Endothelial cell (in vitro differentiated cells): Measurements from ENCODE around the gene TSPAN14. TPM values are rescaled to one million over a fixed set of nuclear protein-coding genes. Genes with fewer than 3 reads are reported as not detected.

Source experiments
- DNase-seq: peaks from one replicate; pipeline ENCODE4 v3.0.0; 2021; ENCODE audit warnings: low spot score
- H3K27ac Mint-ChIP-seq: one replicate; pipeline ENCODE4 v1.8.0; 2021; ENCODE audit warnings: mixed read lengths, inconsistent platforms; ENCODE audit not compliant: unreplicated experiment
- H3K27me3 Mint-ChIP-seq: one replicate; pipeline ENCODE4 v1.8.0; 2021; ENCODE audit warnings: mild to moderate bottlenecking, moderate library complexity, mixed read lengths, inconsistent platforms; ENCODE audit not compliant: unreplicated experiment
- H3K36me3 Mint-ChIP-seq: one replicate; pipeline ENCODE4 v1.8.0; 2021; ENCODE audit warnings: mild to moderate bottlenecking, low read depth, mixed read lengths, inconsistent platforms; ENCODE audit not compliant: unreplicated experiment
- H3K4me1 Mint-ChIP-seq: one replicate; pipeline ENCODE4 v1.8.0; 2021; ENCODE audit warnings: mild to moderate bottlenecking, mixed read lengths, inconsistent platforms; ENCODE audit not compliant: unreplicated experiment
- H3K4me3 Mint-ChIP-seq: one replicate; pipeline ENCODE4 v1.8.0; 2021; ENCODE audit warnings: mild to moderate bottlenecking, mixed read lengths, inconsistent platforms; ENCODE audit not compliant: unreplicated experiment
- H3K9me3 Mint-ChIP-seq: one replicate; pipeline ENCODE4 v1.8.0; 2021; ENCODE audit warnings: mixed read lengths, inconsistent platforms; ENCODE audit not compliant: unreplicated experiment
- CTCF ChIP-seq: fragments of 200-600 bp; sonication (generic); IDR thresholded peaks from one replicate; pipeline ENCODE4 v1.5.0; 2021; ENCODE audit warnings: antibody characterized with exemption; ENCODE audit not compliant: unreplicated experiment
- total RNA-seq: library from RNA; stranded (reverse); fragmentation: NEBNext Ultra II Directional; extraction: Animal tissue kit (Norgen Biotek cat#: 25700); gene quantifications from one replicate; pipeline ENCODE4 v1.2.1, GENCODE V29; 2021; ENCODE audit not compliant: unreplicated experiment

TSPAN14 gene
- total RNA-seq, 1 donor from 2014 or later = 147 TPM

GRCh38 chr10:80501913-80502521, 47.9 kb downstream of the TSPAN14 start:
- H3K4me3 Mint-ChIP-seq = peak overlapping the region; percentile 17
- H3K9me3 Mint-ChIP-seq = no peaks in the 10 kb centered on the region
- TF ChIP-seq CTCF = no peak
- no peak for DNase-seq
- peaks cover 75% of the 10 kb centered on the region for H3K4me1 Mint-ChIP-seq
- peaks cover 14% of the 10 kb centered on the region for H3K36me3 Mint-ChIP-seq
- no peak overlapping the region for H3K27ac Mint-ChIP-seq
- H3K27me3 Mint-ChIP-seq = peaks cover 7% of the 10 kb centered on the region

GRCh38 chr10:80502621-80503583, 48.8 kb downstream of the TSPAN14 start:
- Mint-ChIP-seq H3K27ac (peak overlapping the region; percentile 57), H3K36me3 (peaks cover 18% of the 10 kb centered on the region), H3K27me3 (peaks cover 7% of the 10 kb centered on the region), H3K4me3 (no peak overlapping the region), H3K9me3 (no peaks in the 10 kb centered on the region), H3K4me1 (peaks cover 75% of the 10 kb centered on the region)
- no peak for DNase-seq
- TF ChIP-seq CTCF = no peak

- Mint-ChIP-seq H3K9me3 (no peaks in the 10 kb centered on the region), H3K36me3 (peaks cover 18% of the 10 kb centered on the region)
Measured at GRCh38 chr10:80503584-80504157, 49.6 kb downstream of the TSPAN14 start.

DNA sequence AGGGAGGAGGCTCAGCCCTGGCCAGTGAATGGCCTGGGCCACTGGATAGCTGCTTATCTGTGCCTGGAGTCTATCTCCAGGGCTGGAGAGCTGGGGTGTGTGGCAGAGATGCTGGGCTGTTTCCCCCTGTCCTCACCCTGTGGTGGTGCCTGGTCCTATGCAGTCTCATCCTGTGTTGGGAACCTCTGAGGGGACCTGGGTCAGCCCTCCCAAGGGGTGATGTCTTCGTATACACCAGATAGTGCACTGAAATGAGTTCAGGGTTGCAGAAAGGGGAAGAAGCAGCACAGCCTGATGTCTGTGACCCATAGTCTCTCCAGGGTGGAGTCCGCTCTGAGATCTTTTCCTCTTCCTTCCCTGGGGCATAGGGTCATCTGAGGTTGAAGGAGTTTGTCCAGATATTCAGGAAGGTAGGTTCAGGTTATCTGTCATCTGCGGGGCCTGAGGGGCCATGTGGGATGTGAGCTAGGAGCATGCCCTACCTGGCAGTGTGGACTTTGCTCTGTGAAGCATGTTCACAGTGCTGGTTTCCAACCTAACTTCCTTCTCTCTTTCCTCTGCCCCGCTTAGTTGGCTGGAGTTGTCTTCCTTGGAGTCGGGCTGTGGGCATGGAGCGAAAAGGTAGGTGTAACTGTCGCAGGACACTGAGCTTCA, 50.2 kb downstream of the TSPAN14 start:
- H3K4me1 Mint-ChIP-seq = peaks cover 73% of the 10 kb centered on the region
- H3K27me3 Mint-ChIP-seq = peaks cover 7% of the 10 kb centered on the region
- no peak overlapping the region for H3K4me3 Mint-ChIP-seq
- TF ChIP-seq CTCF = no peak
- no peaks in the 10 kb centered on the region for H3K9me3 Mint-ChIP-seq
- peaks cover 18% of the 10 kb centered on the region for H3K36me3 Mint-ChIP-seq
- DNase-seq = no peak
- H3K27ac Mint-ChIP-seq = peak overlapping the region; percentile 58

More at GRCh38 chr10:80503584-80504157, 49.6 kb downstream of the TSPAN14 start:
- Mint-ChIP-seq H3K27ac (peak overlapping the region; percentile 57), H3K4me1 (peaks cover 73% of the 10 kb centered on the region), H3K4me3 (no peak overlapping the region), H3K27me3 (peaks cover 7% of the 10 kb centered on the region)
- no peak for TF ChIP-seq CTCF
- no peak for DNase-seq
